ENCODE measurements around the gene CH25H.

The CH25H gene

DNA sequence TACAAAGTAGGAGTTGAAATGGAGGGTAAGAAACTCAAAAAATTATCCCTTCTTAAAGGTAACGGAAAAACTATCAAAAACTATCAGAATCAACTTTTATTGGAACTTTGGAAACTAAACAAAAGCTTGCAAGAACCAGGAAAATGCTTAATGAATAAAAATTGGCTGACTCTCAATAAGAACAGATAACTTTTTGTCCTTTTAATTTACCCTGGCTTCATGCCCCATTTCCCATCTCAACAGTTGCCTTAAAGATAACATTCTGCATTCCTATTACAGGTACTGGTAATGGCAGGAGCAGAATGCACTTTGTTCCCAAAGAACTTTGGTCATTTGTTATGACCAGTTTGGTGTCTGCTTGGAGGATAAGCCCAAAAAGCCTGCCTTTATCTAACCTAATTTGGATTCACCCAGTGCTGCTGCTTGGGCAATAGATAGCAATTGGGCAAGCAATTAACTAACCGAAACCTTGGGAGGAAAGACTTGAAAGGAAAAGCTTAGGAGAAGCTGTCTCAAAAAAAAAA, 17.8 kb downstream of the CH25H start:
- H2AFZ ChIP-seq, result no peak overlapping the region
- H3K79me2 ChIP-seq, result no peaks in the 10 kb centered on the region
- H3K27me3 ChIP-seq (ENCODE audit: control insufficient read depth, insufficient read depth, low read length), result no peaks in the 10 kb centered on the region
- no peak overlapping the region for H3K9ac ChIP-seq
- H3K9me3 ChIP-seq (ENCODE audit: control insufficient read depth, low read length), result no peaks in the 10 kb centered on the region
- H3K4me2 ChIP-seq (ENCODE audit: low read length), result no peak overlapping the region
- H3K4me1 ChIP-seq, result no peaks in the 10 kb centered on the region
- H3K4me3 ChIP-seq (ENCODE audit: low read depth, low read length), result no peak overlapping the region
- H3K27ac ChIP-seq, result no peak overlapping the region
- H3K36me3 ChIP-seq (ENCODE audit: control insufficient read depth, insufficient read depth, low read length), result no peaks in the 10 kb centered on the region
- TF ChIP-seq CTCF (IDR thresholded peaks at IDR 0.05), result no peak

DNA sequence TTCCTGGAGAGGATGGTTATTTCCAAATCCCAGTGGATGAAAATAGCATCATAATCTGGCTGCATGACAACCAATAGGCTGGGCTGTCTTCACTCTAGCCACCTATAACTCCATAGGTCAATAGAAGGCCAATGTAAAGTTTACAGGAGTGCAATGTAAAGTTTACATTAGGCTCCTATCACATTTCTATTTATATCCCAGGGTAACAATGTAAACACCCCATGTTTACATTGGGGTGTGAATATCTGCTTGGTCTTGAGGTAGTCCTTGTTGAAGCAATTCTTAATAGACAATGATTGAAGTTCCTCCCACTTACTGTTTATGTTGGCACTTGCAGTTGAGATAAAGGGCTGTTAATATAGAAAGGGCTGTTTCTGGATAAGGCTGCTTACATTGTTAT, 21.5 kb downstream of the CH25H start:
- H2AFZ ChIP-seq, result no peak overlapping the region
- no peaks in the 10 kb centered on the region for H3K9me3 ChIP-seq (ENCODE audit: control insufficient read depth, low read length)
- TF ChIP-seq CTCF (IDR thresholded peaks at IDR 0.05), result no peak
- H3K79me2 ChIP-seq, result no peaks in the 10 kb centered on the region
- no peak overlapping the region for H3K4me2 ChIP-seq (ENCODE audit: low read length)
- H3K27me3 ChIP-seq (ENCODE audit: control insufficient read depth, insufficient read depth, low read length), result no peaks in the 10 kb centered on the region
- H3K4me3 ChIP-seq (ENCODE audit: low read depth, low read length), result no peak overlapping the region
- H3K36me3 ChIP-seq (ENCODE audit: control insufficient read depth, insufficient read depth, low read length), result no peaks in the 10 kb centered on the region
- no peaks in the 10 kb centered on the region for H3K4me1 ChIP-seq
- H3K27ac ChIP-seq, result no peak overlapping the region
- H3K9ac ChIP-seq, result no peak overlapping the region

GRCh38 chr10:89184638-89185037, 22.5 kb downstream of the CH25H start:
- no peaks in the 10 kb centered on the region for H3K36me3 ChIP-seq (ENCODE audit: control insufficient read depth, insufficient read depth, low read length)

DNA sequence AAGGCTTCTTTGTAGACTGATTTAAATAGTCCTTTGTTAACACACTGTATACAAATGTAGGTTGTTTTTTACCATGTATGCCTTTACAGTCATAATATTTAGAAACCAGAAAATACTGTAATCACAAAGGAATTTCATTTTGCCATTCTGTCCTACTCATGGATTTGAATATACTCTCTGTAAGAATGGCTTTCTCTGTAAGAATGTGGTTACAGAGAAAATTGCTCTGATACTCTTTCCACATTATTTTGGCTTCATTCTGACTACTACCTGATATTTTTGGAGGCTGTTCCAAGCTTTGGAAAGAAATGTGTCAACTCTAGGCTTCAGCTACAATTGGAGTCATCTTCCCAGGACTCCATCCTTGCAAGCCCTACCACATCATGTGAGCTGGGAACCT, 23.5 kb downstream of the CH25H start:
- Histone ChIP-seq H2AFZ (no peak overlapping the region), H3K4me2 (ENCODE audit: low read length) (no peak overlapping the region), H3K27ac (no peak overlapping the region), H3K36me3 (ENCODE audit: control insufficient read depth, insufficient read depth, low read length) (no peaks in the 10 kb centered on the region), H3K4me3 (ENCODE audit: low read depth, low read length) (no peak overlapping the region), H3K79me2 (no peaks in the 10 kb centered on the region), H3K27me3 (ENCODE audit: control insufficient read depth, insufficient read depth, low read length) (no peaks in the 10 kb centered on the region), H3K4me1 (no peaks in the 10 kb centered on the region), H3K9ac (no peak overlapping the region), H3K9me3 (ENCODE audit: control insufficient read depth, low read length) (no peaks in the 10 kb centered on the region)
- no peak for TF ChIP-seq CTCF (IDR thresholded peaks at IDR 0.05)

More at GRCh38 chr10:89184638-89185037, 22.5 kb downstream of the CH25H start:
- Histone ChIP-seq H3K27ac (no peak overlapping the region), H3K79me2 (no peaks in the 10 kb centered on the region), H3K4me3 (ENCODE audit: low read depth, low read length) (no peak overlapping the region), H3K4me1 (no peaks in the 10 kb centered on the region), H3K27me3 (ENCODE audit: control insufficient read depth, insufficient read depth, low read length) (no peaks in the 10 kb centered on the region), H3K4me2 (ENCODE audit: low read length) (no peak overlapping the region), H3K9me3 (ENCODE audit: control insufficient read depth, low read length) (no peaks in the 10 kb centered on the region), H2AFZ (no peak overlapping the region), H3K9ac (no peak overlapping the region)
- TF ChIP-seq CTCF (IDR thresholded peaks at IDR 0.05), result no peak

- Histone ChIP-seq H3K4me2 (ENCODE audit: low read length) (no peak overlapping the region), H3K36me3 (ENCODE audit: control insufficient read depth, insufficient read depth, low read length) (no peaks in the 10 kb centered on the region), H3K9me3 (ENCODE audit: control insufficient read depth, low read length) (no peaks in the 10 kb centered on the region), H3K27ac (no peak overlapping the region), H3K79me2 (no peaks in the 10 kb centered on the region), H3K9ac (no peak overlapping the region), H3K4me1 (no peaks in the 10 kb centered on the region), H3K27me3 (ENCODE audit: control insufficient read depth, insufficient read depth, low read length) (no peaks in the 10 kb centered on the region), H3K4me3 (ENCODE audit: low read depth, low read length) (no peak overlapping the region), H2AFZ (no peak overlapping the region)
- no peak for TF ChIP-seq CTCF (IDR thresholded peaks at IDR 0.05)
These were observed 24.2 kb downstream of the CH25H start for GRCh38 chr10:89182894-89183293.

Data from parathyroid adenoma (tissue), 2 donors.